AG09319 (cell line): Measurements from ENCODE around the gene QRSL1.

ENCODE experiments used
- DNase-seq: peaks from one replicate; pipeline ENCODE4 v3.0.0-alpha.2; 2010; ENCODE audit warnings: low read depth; ENCODE audit errors: extremely low read depth
- TF ChIP-seq, protein P1 (sequence below): IDR thresholded peaks from 2 replicates; pipeline ENCODE4 v1.5.1; 2011; ENCODE audit warnings: low read depth, mild to moderate bottlenecking, inconsistent platforms, low read length, moderate library complexity

QRSL1 gene

DNA sequence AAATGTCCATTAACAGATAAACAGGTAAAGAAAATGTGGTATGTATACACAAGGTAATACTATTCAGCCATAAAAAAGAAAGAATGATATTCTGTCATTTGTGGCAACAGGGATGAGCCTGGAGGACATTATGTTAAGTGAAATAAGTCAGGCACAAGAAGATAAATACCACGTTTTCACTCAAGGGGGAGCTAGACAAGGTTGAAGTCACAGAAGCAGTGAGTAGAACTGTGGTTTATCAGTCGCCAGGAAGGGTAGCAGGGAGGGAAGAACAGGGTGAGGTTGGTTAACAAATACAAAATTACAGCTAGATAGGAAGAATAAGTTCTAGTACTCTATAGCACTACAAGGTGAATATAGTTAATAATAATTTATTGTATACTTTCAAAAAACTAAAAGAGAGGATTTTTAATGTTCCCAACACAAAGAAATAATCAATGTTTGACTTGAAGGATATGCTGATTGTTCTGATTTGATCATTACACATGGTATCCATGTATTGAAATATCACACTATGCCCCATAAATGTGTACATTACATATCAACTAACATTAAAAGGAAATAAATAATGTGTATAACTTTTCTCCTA, 21.2 kb upstream of the QRSL1 start:
- DNase-seq = no peak
- TF ChIP-seq, protein P1, sequence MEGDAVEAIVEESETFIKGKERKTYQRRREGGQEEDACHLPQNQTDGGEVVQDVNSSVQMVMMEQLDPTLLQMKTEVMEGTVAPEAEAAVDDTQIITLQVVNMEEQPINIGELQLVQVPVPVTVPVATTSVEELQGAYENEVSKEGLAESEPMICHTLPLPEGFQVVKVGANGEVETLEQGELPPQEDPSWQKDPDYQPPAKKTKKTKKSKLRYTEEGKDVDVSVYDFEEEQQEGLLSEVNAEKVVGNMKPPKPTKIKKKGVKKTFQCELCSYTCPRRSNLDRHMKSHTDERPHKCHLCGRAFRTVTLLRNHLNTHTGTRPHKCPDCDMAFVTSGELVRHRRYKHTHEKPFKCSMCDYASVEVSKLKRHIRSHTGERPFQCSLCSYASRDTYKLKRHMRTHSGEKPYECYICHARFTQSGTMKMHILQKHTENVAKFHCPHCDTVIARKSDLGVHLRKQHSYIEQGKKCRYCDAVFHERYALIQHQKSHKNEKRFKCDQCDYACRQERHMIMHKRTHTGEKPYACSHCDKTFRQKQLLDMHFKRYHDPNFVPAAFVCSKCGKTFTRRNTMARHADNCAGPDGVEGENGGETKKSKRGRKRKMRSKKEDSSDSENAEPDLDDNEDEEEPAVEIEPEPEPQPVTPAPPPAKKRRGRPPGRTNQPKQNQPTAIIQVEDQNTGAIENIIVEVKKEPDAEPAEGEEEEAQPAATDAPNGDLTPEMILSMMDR = peak; percentile 44

- TF ChIP-seq, protein P1 = peak; percentile 25
- no peak for DNase-seq
These were observed 19.7 kb upstream of the QRSL1 start for GRCh38 chr6:106609699-106610098.

GRCh38 chr6:106611030-106611429, 18.3 kb upstream of the QRSL1 start:
- TF ChIP-seq, protein P1 = no peak
- no peak for DNase-seq

DNA sequence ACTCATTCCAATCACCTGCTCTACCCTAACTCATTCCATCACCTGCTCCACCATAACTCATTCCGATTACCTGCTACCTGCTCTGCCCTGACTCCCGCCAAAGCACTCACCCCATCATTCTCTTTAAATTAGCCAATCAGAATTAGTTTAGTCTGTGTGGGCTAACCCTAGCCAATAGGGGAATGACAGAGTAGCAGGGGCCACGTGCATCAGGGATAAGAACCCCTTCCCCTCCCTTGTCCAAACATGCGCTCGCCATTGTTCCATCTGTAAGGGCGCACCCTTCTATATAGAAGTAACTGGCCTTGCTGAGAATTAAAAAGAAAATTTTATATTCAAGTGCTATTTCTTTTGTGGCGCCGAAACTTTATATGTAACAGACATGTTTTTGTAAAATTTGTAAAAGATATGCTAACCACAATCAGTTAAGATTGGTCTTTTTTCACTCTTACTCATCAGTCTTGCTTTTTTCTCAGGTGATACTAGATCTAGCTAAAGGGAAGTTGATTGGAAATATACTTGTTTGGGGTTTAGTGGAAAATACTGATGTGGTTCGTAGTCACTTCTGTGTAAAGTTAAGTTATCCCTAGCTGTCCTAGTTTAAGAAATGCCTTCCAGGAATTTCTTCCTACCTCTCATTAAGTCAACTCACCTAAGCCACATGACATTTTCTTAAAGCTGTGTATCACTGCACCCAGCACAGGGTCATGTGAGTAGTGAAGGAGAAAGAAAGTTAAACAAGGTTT, 16.5 kb upstream of the QRSL1 start:
- DNase-seq = no peak
- TF ChIP-seq, protein P1 = no peak

GRCh38 chr6:106613590-106613989, 15.8 kb upstream of the QRSL1 start:
- no peak for DNase-seq
- TF ChIP-seq, protein P1 = no peak

DNA sequence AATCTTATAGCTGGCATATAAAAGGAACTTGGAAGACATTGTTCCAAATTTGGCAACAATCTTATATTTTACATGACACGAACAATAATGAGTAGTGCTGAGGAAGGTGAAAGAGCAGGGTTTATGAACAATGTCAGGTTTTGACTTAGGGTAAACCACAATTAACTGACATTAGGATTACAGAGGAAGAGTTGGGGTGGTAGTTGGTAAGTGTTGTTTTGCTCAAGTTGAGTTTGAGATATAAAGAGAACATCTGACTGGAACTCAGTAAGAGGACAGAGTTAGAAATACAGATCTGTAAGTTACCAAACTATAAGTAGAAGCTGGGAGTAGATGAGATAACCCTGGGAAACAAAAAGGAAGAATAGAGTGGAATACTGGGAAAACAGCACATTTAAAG, 15.2 kb upstream of the QRSL1 start:
- DNase-seq = no peak
- TF ChIP-seq, protein P1 = no peak

GRCh38 chr6:106614592-106615257, 14.7 kb upstream of the QRSL1 start:
- DNase-seq = no peak

More at GRCh38 chr6:106614592-106615257, 14.7 kb upstream of the QRSL1 start:
- TF ChIP-seq, protein P1 = no peak
